H9 (cell line): Measurements from ENCODE around the gene CCL20. TPM values are rescaled to one million over a fixed set of nuclear protein-coding genes. Genes with fewer than 3 reads are reported as not detected.

Source experiments
- DNase-seq: peaks from one replicate; pipeline ENCODE4 v3.0.0-alpha.2; 2017
- H2AFZ ChIP-seq: one replicate; pipeline ENCODE4 v1.6.1; 2013; ENCODE audit warnings: mild to moderate bottlenecking, low read length, control low read depth, moderate library complexity
- H2AK5ac ChIP-seq: 2 replicates; pipeline ENCODE4 v1.6.1; 2013; ENCODE audit warnings: low read length, control low read depth, mixed read lengths; ENCODE audit not compliant: insufficient read length
- H2BK120ac ChIP-seq: one replicate; pipeline ENCODE4 v1.6.1; 2013; ENCODE audit warnings: low read depth, mild to moderate bottlenecking, low read length, control low read depth, inconsistent platforms; ENCODE audit not compliant: poor library complexity, severe bottlenecking
- H2BK12ac ChIP-seq: 2 replicates; pipeline ENCODE4 v1.6.1; 2013; ENCODE audit warnings: low read length, control low read depth, mixed read lengths, low read depth; ENCODE audit not compliant: insufficient read length
- H2BK15ac ChIP-seq: 2 replicates; pipeline ENCODE4 v1.6.1; 2013; ENCODE audit warnings: low read depth, low read length, control low read depth
- H2BK20ac ChIP-seq: one replicate; pipeline ENCODE4 v1.6.1; 2013; ENCODE audit warnings: low read depth, mild to moderate bottlenecking, low read length, control low read depth, inconsistent platforms; ENCODE audit not compliant: poor library complexity, severe bottlenecking
- H2BK5ac ChIP-seq: 2 replicates; pipeline ENCODE4 v1.6.1; 2013; ENCODE audit warnings: low read length, control low read depth, mixed read lengths; ENCODE audit not compliant: insufficient read length
- H3K14ac ChIP-seq: 2 replicates; pipeline ENCODE4 v1.6.1; 2013; ENCODE audit warnings: low read length, control low read depth; ENCODE audit not compliant: insufficient read depth
- H3K18ac ChIP-seq: 2 replicates; pipeline ENCODE4 v1.6.1; 2013; ENCODE audit warnings: low read depth, mild to moderate bottlenecking, mixed read lengths, low read length, control low read depth; ENCODE audit not compliant: insufficient read length
- H3K23ac ChIP-seq: 2 replicates; pipeline ENCODE4 v1.6.1; 2013; ENCODE audit warnings: low read length, control low read depth, mixed read lengths, low read depth; ENCODE audit not compliant: insufficient read length
- H3K23me2 ChIP-seq: 2 replicates; pipeline ENCODE4 v1.6.1; 2013; ENCODE audit warnings: low read depth, mild to moderate bottlenecking, mixed read lengths, low read length, control low read depth; ENCODE audit not compliant: insufficient read length, poor library complexity, severe bottlenecking
- H3K27ac ChIP-seq: 2 replicates; pipeline ENCODE4 v1.5.1; 2013; ENCODE audit warnings: low read length, control low read depth, mixed read lengths, low read depth; ENCODE audit not compliant: insufficient read length
- H3K27me3 ChIP-seq: 2 replicates; pipeline ENCODE4 v1.6.1; 2013; ENCODE audit warnings: low read length, control low read depth, inconsistent platforms; ENCODE audit not compliant: insufficient read depth
- H3K4ac ChIP-seq: 2 replicates; pipeline ENCODE4 v1.6.1; 2013; ENCODE audit warnings: low read depth, mild to moderate bottlenecking, control low read depth, inconsistent platforms, low read length, moderate library complexity
- H3K4me1 ChIP-seq: 2 replicates; pipeline ENCODE4 v1.6.1; 2013; ENCODE audit warnings: low read length, control low read depth, inconsistent platforms; ENCODE audit not compliant: insufficient read depth
- H3K4me2 ChIP-seq: 2 replicates; pipeline ENCODE4 v1.6.1; 2013; ENCODE audit warnings: low read length, control low read depth, mixed read lengths; ENCODE audit not compliant: insufficient read length, insufficient read depth
- H3K56ac ChIP-seq: 2 replicates; pipeline ENCODE4 v1.6.1; 2013; ENCODE audit warnings: low read depth, mild to moderate bottlenecking, mixed read lengths, low read length, control low read depth; ENCODE audit not compliant: insufficient read length
- H3K79me1 ChIP-seq: 2 replicates; pipeline ENCODE4 v1.6.1; 2013; ENCODE audit warnings: low read depth, mild to moderate bottlenecking, moderate library complexity, low read length, control low read depth, inconsistent platforms; ENCODE audit not compliant: insufficient read depth, poor library complexity, severe bottlenecking
- H3K79me2 ChIP-seq: 2 replicates; pipeline ENCODE4 v1.6.1; 2013; ENCODE audit warnings: low read length, control low read depth, inconsistent platforms; ENCODE audit not compliant: insufficient read depth
- H3K9ac ChIP-seq: 2 replicates; pipeline ENCODE4 v1.6.1; 2013; ENCODE audit warnings: low read length, control low read depth, mixed read lengths; ENCODE audit not compliant: insufficient read length; ENCODE audit errors: extremely low read depth
- H3K9me3 ChIP-seq: one replicate; pipeline ENCODE4 v1.6.1; 2013; ENCODE audit warnings: low read depth, low read length, inconsistent platforms; ENCODE audit not compliant: control insufficient read depth
- H3T11ph ChIP-seq: one replicate; pipeline ENCODE4 v1.6.1; 2013; ENCODE audit warnings: mild to moderate bottlenecking, low read length, control low read depth, inconsistent platforms
- H4K20me1 ChIP-seq: one replicate; pipeline ENCODE4 v1.6.1; 2013; ENCODE audit not compliant: control insufficient read depth, insufficient read length, insufficient read depth
- H4K5ac ChIP-seq: 2 replicates; pipeline ENCODE4 v1.6.1; 2013; ENCODE audit warnings: low read depth, mild to moderate bottlenecking, mixed read lengths, low read length, control low read depth; ENCODE audit not compliant: insufficient read length
- H4K8ac ChIP-seq: replicated peaks from 2 replicates; pipeline ENCODE4 v1.6.1; 2013; ENCODE audit warnings: low read length, control low read depth, mixed read lengths, low read depth; ENCODE audit not compliant: insufficient read length
- H4K91ac ChIP-seq: 2 replicates; pipeline ENCODE4 v1.6.1; 2013; ENCODE audit warnings: low read depth, mild to moderate bottlenecking, moderate library complexity, mixed read lengths, low read length, control low read depth; ENCODE audit not compliant: insufficient read length
- H3K27ac Mint-ChIP-seq, 3 experiments: 2 replicates in 2 of 3; 3 replicates in 1 of 3; pipeline ENCODE4 v1.8.0; 2020 to 2021; ENCODE audit warnings: mixed read lengths in 3 of 3, mild to moderate bottlenecking in 1 of 3, moderate library complexity in 1 of 3
- H3K27me3 Mint-ChIP-seq: 2 replicates; pipeline ENCODE4 v1.8.0; 2021; ENCODE audit warnings: low read depth, mild to moderate bottlenecking, moderate library complexity, mixed read lengths
- H3K36me3 Mint-ChIP-seq, 3 experiments: 2 replicates in 2 of 3; 3 replicates in 1 of 3; pipeline ENCODE4 v1.8.0; 2020 to 2021; ENCODE audit warnings: low read depth in 3 of 3, mixed read lengths in 3 of 3; ENCODE audit not compliant: insufficient read depth in 1 of 3
- H3K4me1 Mint-ChIP-seq, 2 experiments: 2 replicates each; pipeline ENCODE4 v1.8.0; 2020; ENCODE audit warnings: mixed read lengths in 2 of 2
- H3K4me3 Mint-ChIP-seq, 2 experiments: 2 replicates in 1 of 2; 3 replicates in 1 of 2; pipeline ENCODE4 v1.8.0; 2020 to 2021; ENCODE audit warnings: mild to moderate bottlenecking in 2 of 2, mixed read lengths in 2 of 2, moderate library complexity in 1 of 2
- H3K9me3 Mint-ChIP-seq, 2 experiments: 2 replicates in 1 of 2; 3 replicates in 1 of 2; pipeline ENCODE4 v1.8.0; 2020; ENCODE audit warnings: mild to moderate bottlenecking in 2 of 2, mixed read lengths in 2 of 2, moderate library complexity in 1 of 2
- WGBS: extraction: QIAGEN DNeasy Blood & Tissue Kit; methylation state at CpG from one replicate; pipeline ENCODE4 v1.1.7; 2013; ENCODE audit warnings: missing lambda C conversion rate, low lambda C conversion rate, mixed read lengths; ENCODE audit not compliant: insufficient read length; ENCODE audit errors: extremely low coverage; 5-methylcytosine and 5-hydroxymethylcytosine counted together
- total RNA-seq: library from RNA; stranded (reverse); gene quantifications from 2 replicates; pipeline ENCODE4 v1.2.1, GENCODE V29; 2021
- TF ChIP-seq, protein P1 (sequence below): fragments of 200-600 bp; sonication (generic); conservative IDR thresholded peaks from 3 replicates; pipeline ENCODE4 v1.8.0; 2021; ENCODE audit warnings: antibody characterized with exemption, mild to moderate bottlenecking

The CCL20 gene
- total RNA-seq, 1 experiment from 2014 or later: not detected

DNA sequence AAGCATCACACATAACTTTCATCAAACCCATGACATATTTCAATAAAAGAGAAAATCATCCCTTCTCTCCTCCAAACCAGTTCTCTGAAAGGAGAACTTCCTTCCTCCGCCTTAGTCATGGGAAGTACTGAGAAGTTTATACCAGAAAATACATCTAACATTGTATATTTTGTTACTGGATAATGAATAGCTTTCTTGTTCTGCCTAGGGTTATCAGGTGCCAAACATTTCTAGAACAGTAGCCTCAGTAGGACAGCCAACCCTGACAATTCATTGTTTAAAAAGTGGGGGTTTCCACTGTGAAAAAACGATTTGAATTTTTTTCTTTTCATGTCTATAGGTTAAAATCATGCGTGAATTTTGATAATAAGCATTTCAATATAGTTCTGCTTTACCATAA, 41.8 kb downstream of the CCL20 start:
- H3T11ph ChIP-seq: no peak overlapping the region
- H3K4me1 ChIP-seq: no peaks in the 10 kb centered on the region
- Mint-ChIP-seq H3K27me3 (peaks cover 12% of the 10 kb centered on the region), H3K4me3 (no peak overlapping the region), H3K4me1 (peaks cover 10 to 13% of the 10 kb centered on the region in 2 experiments), H3K36me3 (no peaks in the 10 kb centered on the region), H3K27ac (no peak overlapping the region), H3K9me3 (no peaks in the 10 kb centered on the region; a peak in 1 of 5 replicates)
- H3K18ac ChIP-seq: no peak overlapping the region
- no peak overlapping the region for H2BK12ac ChIP-seq
- H3K9me3 ChIP-seq: no peaks in the 10 kb centered on the region
- no peak overlapping the region for H3K4ac ChIP-seq
- no peak overlapping the region for H2BK20ac ChIP-seq
- H2BK15ac ChIP-seq: no peak overlapping the region
- WGBS: no CpG with 5 or more reads among the region's 3 CpGs
- no peak for DNase-seq
- H4K91ac ChIP-seq: no peak overlapping the region
- no peak overlapping the region for H3K56ac ChIP-seq
- no peaks in the 10 kb centered on the region for H4K20me1 ChIP-seq
- H3K4me2 ChIP-seq: no peak overlapping the region
- no peak overlapping the region for H3K9ac ChIP-seq
- H3K23ac ChIP-seq: no peak overlapping the region
- H3K14ac ChIP-seq: no peak overlapping the region
- no peak overlapping the region for H4K8ac ChIP-seq
- no peak overlapping the region for H3K27ac ChIP-seq
- no peaks in the 10 kb centered on the region; the same call in 1 of the 2 replicates for H3K27me3 ChIP-seq
- no peak overlapping the region for H2BK120ac ChIP-seq
- TF ChIP-seq, protein P1, sequence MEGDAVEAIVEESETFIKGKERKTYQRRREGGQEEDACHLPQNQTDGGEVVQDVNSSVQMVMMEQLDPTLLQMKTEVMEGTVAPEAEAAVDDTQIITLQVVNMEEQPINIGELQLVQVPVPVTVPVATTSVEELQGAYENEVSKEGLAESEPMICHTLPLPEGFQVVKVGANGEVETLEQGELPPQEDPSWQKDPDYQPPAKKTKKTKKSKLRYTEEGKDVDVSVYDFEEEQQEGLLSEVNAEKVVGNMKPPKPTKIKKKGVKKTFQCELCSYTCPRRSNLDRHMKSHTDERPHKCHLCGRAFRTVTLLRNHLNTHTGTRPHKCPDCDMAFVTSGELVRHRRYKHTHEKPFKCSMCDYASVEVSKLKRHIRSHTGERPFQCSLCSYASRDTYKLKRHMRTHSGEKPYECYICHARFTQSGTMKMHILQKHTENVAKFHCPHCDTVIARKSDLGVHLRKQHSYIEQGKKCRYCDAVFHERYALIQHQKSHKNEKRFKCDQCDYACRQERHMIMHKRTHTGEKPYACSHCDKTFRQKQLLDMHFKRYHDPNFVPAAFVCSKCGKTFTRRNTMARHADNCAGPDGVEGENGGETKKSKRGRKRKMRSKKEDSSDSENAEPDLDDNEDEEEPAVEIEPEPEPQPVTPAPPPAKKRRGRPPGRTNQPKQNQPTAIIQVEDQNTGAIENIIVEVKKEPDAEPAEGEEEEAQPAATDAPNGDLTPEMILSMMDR: no peak
- H3K79me2 ChIP-seq: no peaks in the 10 kb centered on the region
- no peaks in the 10 kb centered on the region for H3K23me2 ChIP-seq
- H3K79me1 ChIP-seq: no peaks in the 10 kb centered on the region
- H2AK5ac ChIP-seq: no peak overlapping the region
- H2BK5ac ChIP-seq: no peak overlapping the region
- H4K5ac ChIP-seq: no peak overlapping the region
- no peak overlapping the region for H2AFZ ChIP-seq
